ENCODE results near the gene ABCD3.

- TF ChIP-seq, protein P1, sequence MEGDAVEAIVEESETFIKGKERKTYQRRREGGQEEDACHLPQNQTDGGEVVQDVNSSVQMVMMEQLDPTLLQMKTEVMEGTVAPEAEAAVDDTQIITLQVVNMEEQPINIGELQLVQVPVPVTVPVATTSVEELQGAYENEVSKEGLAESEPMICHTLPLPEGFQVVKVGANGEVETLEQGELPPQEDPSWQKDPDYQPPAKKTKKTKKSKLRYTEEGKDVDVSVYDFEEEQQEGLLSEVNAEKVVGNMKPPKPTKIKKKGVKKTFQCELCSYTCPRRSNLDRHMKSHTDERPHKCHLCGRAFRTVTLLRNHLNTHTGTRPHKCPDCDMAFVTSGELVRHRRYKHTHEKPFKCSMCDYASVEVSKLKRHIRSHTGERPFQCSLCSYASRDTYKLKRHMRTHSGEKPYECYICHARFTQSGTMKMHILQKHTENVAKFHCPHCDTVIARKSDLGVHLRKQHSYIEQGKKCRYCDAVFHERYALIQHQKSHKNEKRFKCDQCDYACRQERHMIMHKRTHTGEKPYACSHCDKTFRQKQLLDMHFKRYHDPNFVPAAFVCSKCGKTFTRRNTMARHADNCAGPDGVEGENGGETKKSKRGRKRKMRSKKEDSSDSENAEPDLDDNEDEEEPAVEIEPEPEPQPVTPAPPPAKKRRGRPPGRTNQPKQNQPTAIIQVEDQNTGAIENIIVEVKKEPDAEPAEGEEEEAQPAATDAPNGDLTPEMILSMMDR (IDR thresholded peaks at IDR 0.05), result no peak
- TF ChIP-seq POLR2A (IDR thresholded peaks at IDR 0.05), result no peak
- peak; percentile 4 for TF ChIP-seq POLR2AphosphoS5 (IDR thresholded peaks at IDR 0.05)
Observed at GRCh38 chr1:94537254-94537653, 119.1 kb downstream of the ABCD3 start.
